ENCODE results near the gene PMCH. TPM values are rescaled to one million over a fixed set of nuclear protein-coding genes. Genes with fewer than 3 reads are reported as not detected.
"Not testable (repeated sequence)": the region's sequence is repeated elsewhere in the genome, so short reads cannot be mapped to it uniquely, and the experiment has no call there.

Gene PMCH
- polyA plus RNA-seq, 12 donors, result 0.41 to 0.70 (median 0.52) TPM; not detected in 7

- not testable (repeated sequence) for DNase-seq
These were observed 50.5 kb downstream of the PMCH start for GRCh38 chr12:102147062-102147587.

Other genes starting within 250 kb of the PMCH start
- gene WASHC3, start 135.8 kb downstream of the PMCH start, polyA plus RNA-seq (ENCODE audit: insufficient read length in 12 of 12), result 10 to 100 TPM in 11 of 12 donors, not detected in 1; 33.9 to 72.1 (median 42.7) TPM
- 10 to 100 TPM in 11 of 12 donors, not detected in 1; 15.7 to 25.9 (median 20.1) TPM for gene NUP37, start 77.7 kb downstream of the PMCH start, polyA plus RNA-seq (ENCODE audit: insufficient read length in 12 of 12)
- gene PARPBP, start 77.7 kb downstream of the PMCH start, polyA plus RNA-seq (ENCODE audit: insufficient read length in 12 of 12), result 10 to 100 TPM in 1 of 12 donors, 1 to 10 TPM in 10, not detected in 1; 4.0 to 18.4 (median 7.9) TPM

All from muscle of arm (tissue), 12 donors.